ENCODE results near the gene SRP14.
"Not testable (repeated sequence)": the region's sequence is repeated elsewhere in the genome, so short reads cannot be mapped to it uniquely, and the experiment has no call there.

The SRP14 gene

DNA sequence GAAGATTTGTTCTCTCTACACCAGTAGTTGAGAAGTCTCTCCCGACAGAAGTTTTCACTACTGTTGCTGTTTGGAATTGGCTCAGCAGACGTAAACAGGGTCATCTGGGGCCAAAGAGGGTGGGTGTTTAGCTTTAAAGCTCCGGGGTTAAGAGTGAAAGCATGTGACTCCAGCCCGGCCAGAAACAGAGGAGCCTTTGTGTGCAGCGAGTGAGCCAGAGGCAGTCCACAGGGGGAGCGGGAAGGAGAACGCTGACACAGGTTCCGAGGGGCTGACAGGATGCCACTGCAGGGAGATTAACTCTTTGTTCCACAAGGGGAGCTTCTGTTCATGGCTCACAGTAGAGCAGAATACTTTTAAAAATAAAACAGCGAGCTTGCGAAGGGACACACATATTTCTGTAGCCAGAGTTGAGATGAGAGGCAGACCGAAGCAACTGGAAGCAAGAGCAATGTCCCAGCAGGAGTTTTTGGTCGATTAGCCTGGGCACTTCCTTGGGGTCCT lies 42.8 kb upstream of the SRP14 start:
- H3K27ac ChIP-seq, result no peak overlapping the region
- no peak for TF ChIP-seq ZFX (IDR thresholded peaks at IDR 0.05; ENCODE audit: borderline replicate concordance)
- TF ChIP-seq CTCF (IDR thresholded peaks at IDR 0.05), result no peak

- TF ChIP-seq CTCF (IDR thresholded peaks at IDR 0.05) (no peak), ZFX (IDR thresholded peaks at IDR 0.05; ENCODE audit: borderline replicate concordance) (no peak)
- no peak overlapping the region for H3K27ac ChIP-seq
These were observed 41.9 kb upstream of the SRP14 start for GRCh38 chr15:40080847-40081246.

DNA sequence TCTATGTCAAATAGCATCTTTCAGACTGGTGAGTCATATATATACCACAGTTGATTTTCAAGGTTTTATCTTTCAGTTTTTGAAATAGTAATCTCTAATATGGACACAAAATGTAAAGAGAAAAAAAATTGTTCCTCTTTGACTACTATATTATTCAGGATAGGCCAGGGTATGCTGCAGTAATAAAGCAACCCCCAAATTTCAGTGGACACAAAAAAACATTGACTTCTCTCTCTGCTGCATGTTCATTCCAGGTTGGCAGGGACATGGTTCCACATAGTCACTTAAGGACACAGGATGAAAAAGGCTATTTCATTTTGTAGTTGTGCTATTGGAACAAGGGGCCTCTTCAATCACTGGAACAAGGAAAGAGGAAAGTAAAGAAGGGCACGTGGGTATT lies 41.1 kb upstream of the SRP14 start:
- no peak for TF ChIP-seq ZFX (IDR thresholded peaks at IDR 0.05; ENCODE audit: borderline replicate concordance)
- no peak for TF ChIP-seq CTCF (IDR thresholded peaks at IDR 0.05)
- no peak overlapping the region for H3K27ac ChIP-seq

DNA sequence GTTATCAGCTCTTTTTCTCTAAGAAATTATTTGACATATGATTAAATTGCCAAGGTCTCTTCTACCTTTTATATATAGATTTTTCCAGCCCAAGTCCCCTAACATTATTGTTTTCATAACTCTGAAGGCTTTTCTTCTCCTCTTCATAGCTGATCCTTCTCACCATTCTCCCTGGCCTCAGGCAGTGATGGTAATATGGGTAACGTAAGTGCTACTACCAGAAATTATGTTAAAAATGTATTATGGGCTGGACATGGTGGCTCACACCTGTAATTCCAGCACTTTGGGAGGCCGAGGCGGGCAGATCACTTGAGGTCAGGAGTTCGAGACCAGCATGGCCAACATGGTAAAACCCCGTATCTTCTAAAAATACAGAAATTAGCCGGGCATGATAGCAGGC lies 40.5 kb upstream of the SRP14 start:
- H3K27ac ChIP-seq, result no peak overlapping the region
- no peak for TF ChIP-seq CTCF (IDR thresholded peaks at IDR 0.05)
- TF ChIP-seq ZFX (IDR thresholded peaks at IDR 0.05; ENCODE audit: borderline replicate concordance), result no peak

DNA sequence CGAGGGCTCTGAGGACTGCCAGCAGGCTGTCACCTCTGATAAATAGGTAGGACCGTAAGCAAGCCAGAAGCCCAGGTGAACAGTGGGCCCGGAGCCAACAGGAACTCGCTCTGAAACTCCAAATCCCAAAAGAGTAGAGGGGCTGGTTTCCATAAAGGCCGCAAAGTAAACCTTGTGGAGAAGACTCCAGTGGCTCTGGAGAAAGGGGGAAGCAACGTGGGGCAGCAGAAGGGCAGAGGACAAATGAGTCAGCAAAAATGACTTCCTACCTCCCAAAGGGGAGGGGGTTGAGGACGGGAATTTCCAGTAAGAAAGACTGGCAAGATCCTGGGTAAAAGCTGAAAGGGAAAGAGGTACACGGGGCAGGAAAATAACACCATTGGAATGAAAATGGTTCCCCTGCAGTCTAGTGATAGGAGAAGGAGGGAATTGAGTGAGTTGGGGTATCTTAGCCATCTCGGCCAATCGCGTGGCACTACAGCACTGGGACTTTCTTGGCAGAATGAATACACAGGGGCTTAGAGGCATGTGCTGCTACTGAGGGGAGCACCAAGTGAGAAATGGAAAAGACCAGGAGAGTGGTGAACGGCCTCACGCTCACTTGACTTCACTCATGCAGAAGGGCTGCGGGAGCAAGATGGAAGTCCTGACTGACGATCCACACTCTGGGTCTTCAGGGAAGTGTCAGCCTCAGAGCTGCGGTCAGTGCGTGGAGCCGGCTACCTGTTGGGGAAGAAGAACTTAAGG lies 36.5 kb upstream of the SRP14 start:
- TF ChIP-seq ZFX (IDR thresholded peaks at IDR 0.05; ENCODE audit: borderline replicate concordance) (no peak), CTCF (IDR thresholded peaks at IDR 0.05) (no peak)
- H3K27ac ChIP-seq, result no peak overlapping the region

DNA sequence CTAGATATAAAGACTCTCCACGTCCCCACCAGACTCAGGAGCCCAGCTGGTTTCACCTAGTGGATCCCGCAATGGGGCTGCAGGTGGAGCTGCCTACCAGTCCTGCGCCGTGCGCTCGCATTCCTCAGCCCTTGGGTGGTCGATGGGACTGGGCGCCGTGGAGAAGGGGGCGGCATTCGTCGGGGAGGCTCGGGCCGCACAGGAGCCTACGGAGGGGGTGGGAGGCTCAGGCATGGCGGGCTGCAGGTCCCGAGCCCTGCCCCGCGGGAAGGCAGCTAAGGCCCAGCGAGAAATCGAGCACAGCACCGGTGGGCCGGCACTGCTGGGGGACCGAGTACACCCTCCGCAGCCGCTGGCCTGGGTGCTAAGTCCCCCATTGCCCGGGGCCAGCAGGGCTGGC lies 35.7 kb upstream of the SRP14 start:
- not testable (repeated sequence) for H3K27ac ChIP-seq

GRCh38 chr15:40073716-40074490 lies 34.9 kb upstream of the SRP14 start:
- not testable (repeated sequence) for H3K27ac ChIP-seq

DNA sequence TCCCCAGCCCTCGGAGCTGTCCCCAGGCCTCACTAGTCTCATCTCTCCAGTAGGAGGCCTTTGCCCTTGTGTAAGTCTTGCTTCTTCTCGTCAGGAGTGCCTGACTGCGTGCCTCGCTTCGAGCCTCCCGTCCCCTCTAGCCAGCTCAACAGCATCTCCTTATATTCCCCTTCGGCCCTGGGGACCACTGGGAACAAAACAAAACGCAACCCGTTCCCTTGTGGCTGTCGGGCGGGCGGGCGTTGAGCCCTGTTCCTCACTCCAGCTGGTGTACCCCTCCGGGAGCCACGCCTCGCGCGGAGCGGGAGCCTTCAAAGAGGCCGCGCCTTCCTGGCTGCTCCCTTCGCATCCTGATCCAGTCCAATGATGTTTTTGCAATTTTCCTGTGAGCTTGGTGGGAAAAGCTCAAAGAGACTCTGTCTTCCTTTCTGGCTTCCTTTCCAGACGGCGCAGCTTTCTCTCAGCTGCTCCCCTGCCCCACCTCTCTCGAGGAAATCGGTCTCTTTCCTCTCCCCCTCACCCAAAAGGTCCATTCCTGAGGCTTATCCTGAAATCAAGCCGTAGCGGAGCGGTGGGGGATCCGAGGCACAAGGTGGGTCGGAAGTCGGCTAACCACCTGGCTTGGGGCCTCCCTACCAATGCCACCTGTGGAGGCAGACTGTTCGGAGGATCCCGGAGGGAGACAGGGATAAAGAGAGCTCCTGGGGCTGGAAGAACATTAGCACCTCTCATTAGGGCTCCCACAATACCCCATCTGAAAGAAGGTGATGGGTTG lies 33.4 kb upstream of the SRP14 start:
- TF ChIP-seq CTCF (IDR thresholded peaks at IDR 0.05), result no peak
- no peak for TF ChIP-seq ZFX (IDR thresholded peaks at IDR 0.05; ENCODE audit: borderline replicate concordance)
- H3K27ac ChIP-seq, result no peak overlapping the region
